Measurements from ENCODE around the gene FMN2.
A peak's percentile ranks its signal among the peaks of the same experiment; 100 is the strongest.

Gene FMN2

GRCh38 chr1:240492832-240493440 lies 401.3 kb downstream of the FMN2 start:
- no peak overlapping the region for H3K27ac ChIP-seq
- TF ChIP-seq CTCF (IDR thresholded peaks at IDR 0.05) (peak; percentile 90), ZFX (IDR thresholded peaks at IDR 0.05; ENCODE audit: borderline replicate concordance) (no peak)

- TF ChIP-seq CTCF (IDR thresholded peaks at IDR 0.05) (no peak), ZFX (IDR thresholded peaks at IDR 0.05; ENCODE audit: borderline replicate concordance) (no peak)
- no peak overlapping the region for H3K27ac ChIP-seq
Observed at GRCh38 chr1:240495601-240496000, 403.9 kb downstream of the FMN2 start.

- TF ChIP-seq ZFX (IDR thresholded peaks at IDR 0.05; ENCODE audit: borderline replicate concordance): no peak
- TF ChIP-seq CTCF (IDR thresholded peaks at IDR 0.05): no peak
- H3K27ac ChIP-seq: no peak overlapping the region
Observed at GRCh38 chr1:240496356-240496755, 404.7 kb downstream of the FMN2 start.

- no peak overlapping the region for H3K27ac ChIP-seq
- TF ChIP-seq CTCF (IDR thresholded peaks at IDR 0.05): no peak
- TF ChIP-seq ZFX (IDR thresholded peaks at IDR 0.05; ENCODE audit: borderline replicate concordance): no peak
Observed at GRCh38 chr1:240496941-240497340, 405.3 kb downstream of the FMN2 start.

- TF ChIP-seq ZFX (IDR thresholded peaks at IDR 0.05; ENCODE audit: borderline replicate concordance): no peak
- no peak for TF ChIP-seq CTCF (IDR thresholded peaks at IDR 0.05)
- H3K27ac ChIP-seq: no peak overlapping the region
Observed at GRCh38 chr1:240497908-240498307, 406.2 kb downstream of the FMN2 start.

- no peak for TF ChIP-seq ZFX (IDR thresholded peaks at IDR 0.05; ENCODE audit: borderline replicate concordance)
Observed at GRCh38 chr1:240498335-240498734, 406.7 kb downstream of the FMN2 start.

GRCh38 chr1:240499012-240499411 lies 407.3 kb downstream of the FMN2 start:
- H3K27ac ChIP-seq: no peak overlapping the region
- no peak for TF ChIP-seq ZFX (IDR thresholded peaks at IDR 0.05; ENCODE audit: borderline replicate concordance)
- no peak for TF ChIP-seq CTCF (IDR thresholded peaks at IDR 0.05)

More at GRCh38 chr1:240498335-240498734, 406.7 kb downstream of the FMN2 start:
- no peak overlapping the region for H3K27ac ChIP-seq

GRCh38 chr1:240500647-240501046 lies 409.0 kb downstream of the FMN2 start:
- H3K27ac ChIP-seq: no peak overlapping the region
- TF ChIP-seq CTCF (IDR thresholded peaks at IDR 0.05): no peak
- TF ChIP-seq ZFX (IDR thresholded peaks at IDR 0.05; ENCODE audit: borderline replicate concordance): no peak
